Measurements from ENCODE around the gene ABCB11. TPM values are rescaled to one million over a fixed set of nuclear protein-coding genes. Genes with fewer than 3 reads are reported as not detected.
"Not testable (repeated sequence)": the region's sequence is repeated elsewhere in the genome, so short reads cannot be mapped to it uniquely, and the experiment has no call there.

The ABCB11 gene
- polyA plus RNA-seq, 1 donor, result 5.3 TPM

DNA sequence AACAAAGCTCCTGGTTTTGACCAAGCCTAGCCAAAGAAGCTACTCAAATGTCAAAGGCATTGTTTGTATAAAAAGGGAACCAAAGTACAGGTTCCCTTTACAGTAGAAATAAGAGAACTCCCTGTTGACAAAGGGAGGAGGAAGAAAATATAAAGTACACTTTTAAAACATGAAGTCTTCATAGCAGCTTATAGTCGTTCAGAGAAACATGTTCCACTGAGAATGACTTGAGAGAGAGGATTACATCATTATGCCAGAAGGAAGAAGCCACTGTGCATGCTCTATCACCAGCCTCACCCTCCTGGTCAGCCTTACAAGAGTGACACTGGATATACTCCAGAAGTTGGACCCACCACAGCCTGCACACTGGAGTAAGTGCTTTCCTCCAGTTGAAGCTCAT, 35.8 kb upstream of the ABCB11 start:
- no peak for DNase-seq
- H3K4me1 ChIP-seq (ENCODE audit: control insufficient read depth, insufficient read depth, low read length), result peaks cover 4% of the 10 kb centered on the region
- H3K36me3 ChIP-seq (ENCODE audit: control insufficient read depth, insufficient read depth, low read length), result no peaks in the 10 kb centered on the region
- H3K4me3 ChIP-seq (ENCODE audit: low read length), result no peak overlapping the region
- no peak overlapping the region for H3K27ac ChIP-seq (ENCODE audit: low read length)
- no peaks in the 10 kb centered on the region for H3K27me3 ChIP-seq (ENCODE audit: control insufficient read depth, insufficient read depth, low read length)
- no peaks in the 10 kb centered on the region for H3K9me3 ChIP-seq (ENCODE audit: control insufficient read depth, low read depth, low read length)
- WGBS (ENCODE audit: insufficient coverage, low lambda C conversion rate), result no CpG with 5 or more reads among the region's 1 CpG

DNA sequence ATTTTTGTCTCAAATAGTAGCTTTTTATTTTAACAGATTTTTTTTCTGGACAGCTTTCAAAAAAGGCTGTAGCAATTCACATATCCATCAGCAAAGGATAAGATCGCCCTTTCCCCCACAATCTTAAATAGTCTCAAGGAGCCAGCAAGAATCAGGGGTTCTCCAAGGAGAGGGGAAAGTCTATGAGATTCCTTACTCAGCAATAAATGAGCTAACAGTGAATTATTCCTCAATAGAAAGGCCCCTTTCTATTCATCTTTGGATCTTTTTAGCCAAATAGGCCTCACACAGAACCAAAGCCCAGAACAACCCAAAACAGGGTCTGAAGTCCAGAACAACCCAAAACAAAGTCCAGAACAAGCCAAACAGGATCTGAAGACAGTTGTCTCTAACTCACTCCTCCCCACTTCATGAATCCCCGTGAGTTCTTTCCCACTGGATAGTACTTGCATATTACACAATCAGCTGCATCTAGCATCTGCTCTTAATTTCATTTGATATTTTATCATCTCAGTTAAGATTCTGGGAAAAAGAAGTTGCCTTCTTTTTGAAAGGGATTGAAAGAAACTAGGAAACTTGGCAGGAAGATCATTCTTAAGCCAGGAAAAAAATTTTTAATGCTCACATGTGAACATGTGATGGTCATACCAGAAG, 34.9 kb upstream of the ABCB11 start:
- no CpG with 5 or more reads among the region's 2 CpGs for WGBS (ENCODE audit: insufficient coverage, low lambda C conversion rate)
- no peaks in the 10 kb centered on the region for H3K9me3 ChIP-seq (ENCODE audit: control insufficient read depth, low read depth, low read length)
- H3K4me3 ChIP-seq (ENCODE audit: low read length), result no peak overlapping the region
- no peaks in the 10 kb centered on the region for H3K27me3 ChIP-seq (ENCODE audit: control insufficient read depth, insufficient read depth, low read length)
- H3K4me1 ChIP-seq (ENCODE audit: control insufficient read depth, insufficient read depth, low read length), result peaks cover 4% of the 10 kb centered on the region
- no peaks in the 10 kb centered on the region for H3K36me3 ChIP-seq (ENCODE audit: control insufficient read depth, insufficient read depth, low read length)
- no peak for DNase-seq
- H3K27ac ChIP-seq (ENCODE audit: low read length), result no peak overlapping the region

DNA sequence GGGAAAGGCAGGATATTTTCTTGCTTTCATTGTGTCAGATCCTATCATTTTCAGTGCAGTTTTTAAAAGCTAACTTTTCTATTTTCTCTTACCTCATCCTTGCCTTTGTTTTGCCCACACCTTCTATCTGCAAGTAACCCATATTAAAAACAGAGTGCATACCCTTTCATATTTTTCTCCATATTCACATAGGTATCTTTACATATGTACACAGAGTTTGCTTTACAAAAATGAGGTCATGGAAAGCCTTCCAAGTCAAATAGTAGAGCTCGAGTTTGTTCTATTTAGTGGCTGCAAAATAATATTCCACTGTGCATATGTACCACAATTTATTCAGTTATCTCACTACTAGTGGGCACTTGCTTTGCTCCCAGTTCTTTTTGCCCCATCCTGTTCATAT, 34.3 kb upstream of the ABCB11 start:
- WGBS (ENCODE audit: insufficient coverage, low lambda C conversion rate), result no CpG with 5 or more reads among the region's 1 CpG
- Histone ChIP-seq H3K27ac (ENCODE audit: low read length) (no peak overlapping the region), H3K4me1 (ENCODE audit: control insufficient read depth, insufficient read depth, low read length) (peaks cover 4% of the 10 kb centered on the region), H3K9me3 (ENCODE audit: control insufficient read depth, low read depth, low read length) (no peaks in the 10 kb centered on the region), H3K4me3 (ENCODE audit: low read length) (no peak overlapping the region), H3K27me3 (ENCODE audit: control insufficient read depth, insufficient read depth, low read length) (no peaks in the 10 kb centered on the region), H3K36me3 (ENCODE audit: control insufficient read depth, insufficient read depth, low read length) (no peaks in the 10 kb centered on the region)
- no peak for DNase-seq

DNA sequence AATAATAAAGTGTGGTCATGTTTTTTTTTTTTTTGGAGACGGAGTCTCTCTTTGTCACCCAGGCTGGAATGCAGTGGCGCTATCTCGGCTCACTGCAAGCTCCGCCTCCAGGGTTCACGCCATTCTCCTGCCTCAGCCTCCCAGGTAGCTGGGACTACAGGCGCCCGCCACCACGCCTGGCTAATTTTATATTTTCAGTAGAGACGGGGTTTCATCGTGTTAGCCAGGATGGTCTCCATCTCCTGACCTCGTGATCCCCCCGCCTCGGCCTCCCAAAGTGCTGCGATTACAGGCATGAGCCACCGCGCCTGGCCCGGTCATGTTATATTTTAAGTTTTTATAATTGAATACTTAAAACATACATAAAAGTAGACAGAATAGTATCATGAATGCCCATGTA, 33.1 kb upstream of the ABCB11 start:
- H3K4me3 ChIP-seq (ENCODE audit: low read length); H3K4me1 ChIP-seq (ENCODE audit: control insufficient read depth, insufficient read depth, low read length); DNase-seq; H3K27me3 ChIP-seq (ENCODE audit: control insufficient read depth, insufficient read depth, low read length); H3K9me3 ChIP-seq (ENCODE audit: control insufficient read depth, low read depth, low read length); H3K27ac ChIP-seq (ENCODE audit: low read length); H3K36me3 ChIP-seq (ENCODE audit: control insufficient read depth, insufficient read depth, low read length): not testable (repeated sequence)
- WGBS (ENCODE audit: insufficient coverage, low lambda C conversion rate), result no CpG with 5 or more reads among the region's 17 CpGs

DNA sequence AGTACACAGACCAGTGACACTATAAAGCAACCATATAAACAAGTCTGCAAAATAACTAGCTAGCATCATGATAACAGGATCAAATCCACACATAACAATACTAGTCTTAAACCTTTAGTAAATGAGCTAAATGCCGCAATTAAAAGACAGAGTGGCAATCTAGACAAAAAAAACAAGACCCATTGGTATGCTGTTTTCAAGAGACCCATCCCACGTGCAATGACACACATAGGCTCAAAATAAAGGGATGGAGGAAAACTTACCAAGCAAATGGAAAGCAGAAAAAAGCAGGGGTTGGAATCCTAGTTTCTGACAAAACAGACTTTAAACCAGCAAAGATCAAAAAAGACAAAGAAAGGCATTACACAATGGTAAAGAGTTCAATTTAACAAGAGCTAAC, 23.5 kb upstream of the ABCB11 start:
- 63% methylated on average over 1 of the region's 2 CpGs for WGBS (ENCODE audit: insufficient coverage, low lambda C conversion rate)
- H3K9me3 ChIP-seq (ENCODE audit: control insufficient read depth, low read depth, low read length); H3K27ac ChIP-seq (ENCODE audit: low read length); H3K4me3 ChIP-seq (ENCODE audit: low read length); H3K36me3 ChIP-seq (ENCODE audit: control insufficient read depth, insufficient read depth, low read length); H3K27me3 ChIP-seq (ENCODE audit: control insufficient read depth, insufficient read depth, low read length); DNase-seq; H3K4me1 ChIP-seq (ENCODE audit: control insufficient read depth, insufficient read depth, low read length): not testable (repeated sequence)

DNA sequence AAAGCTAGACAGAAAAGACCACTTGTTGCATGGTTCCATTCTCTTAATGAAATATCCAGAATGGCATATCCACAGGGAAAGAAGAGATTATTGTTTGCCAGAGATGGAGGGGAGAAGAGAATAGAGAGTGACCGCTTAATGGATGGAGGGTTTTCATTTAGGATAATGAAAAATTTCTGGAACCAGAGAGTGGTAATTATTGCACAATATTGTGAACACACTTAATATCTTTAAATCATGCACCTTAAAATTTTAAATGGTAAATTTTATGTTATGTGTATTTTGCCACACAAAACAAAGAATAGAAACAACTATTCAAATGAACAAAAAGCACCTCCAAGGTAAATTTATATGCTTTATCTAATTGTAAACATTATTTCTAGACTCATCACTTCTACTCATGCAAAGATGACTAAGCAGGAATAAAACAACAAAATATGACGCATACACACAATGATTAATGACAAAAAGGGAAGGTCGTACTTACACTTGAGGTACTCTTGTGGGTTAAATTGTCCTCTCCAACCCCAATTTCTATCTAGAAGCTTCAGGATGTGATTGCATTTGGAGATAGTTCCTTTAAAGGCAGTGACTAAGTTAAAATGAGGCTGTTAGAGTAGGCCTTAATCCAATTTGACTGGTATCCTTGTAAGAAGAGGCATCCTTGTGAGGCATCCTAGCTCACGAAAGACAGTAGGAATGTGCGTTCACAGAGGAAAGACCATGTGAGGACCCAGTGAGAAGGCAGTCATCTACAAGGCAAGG, 19.5 kb upstream of the ABCB11 start:
- Histone ChIP-seq H3K36me3 (ENCODE audit: control insufficient read depth, insufficient read depth, low read length) (no peaks in the 10 kb centered on the region), H3K4me1 (ENCODE audit: control insufficient read depth, insufficient read depth, low read length) (no peaks in the 10 kb centered on the region), H3K27me3 (ENCODE audit: control insufficient read depth, insufficient read depth, low read length) (no peaks in the 10 kb centered on the region), H3K9me3 (ENCODE audit: control insufficient read depth, low read depth, low read length) (peaks cover 2% of the 10 kb centered on the region), H3K27ac (ENCODE audit: low read length) (no peak overlapping the region), H3K4me3 (ENCODE audit: low read length) (no peak overlapping the region)
- 100% methylated on average over 1 of the region's 5 CpGs for WGBS (ENCODE audit: insufficient coverage, low lambda C conversion rate)
- no peak for DNase-seq

DNA sequence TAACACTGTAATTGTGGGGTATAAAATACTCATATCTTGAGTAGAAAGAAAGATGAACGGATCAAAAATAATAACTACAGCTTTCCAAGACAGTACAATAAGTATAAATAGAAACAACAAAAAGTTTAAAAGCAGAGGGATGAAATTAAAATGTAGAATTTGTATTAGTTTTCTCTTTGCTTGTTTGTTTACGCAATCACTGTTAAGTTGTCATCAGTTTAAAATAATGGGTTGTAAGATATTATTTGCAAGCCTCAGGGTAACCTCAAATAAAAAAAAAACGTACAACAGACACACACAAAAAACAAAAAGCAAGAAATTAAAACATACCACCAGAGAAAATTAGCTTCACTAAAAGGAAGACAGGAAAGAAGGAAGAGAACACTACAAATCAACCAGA, 18.0 kb upstream of the ABCB11 start:
- WGBS (ENCODE audit: insufficient coverage, low lambda C conversion rate), result 100% methylated on average over 2 of the region's 3 CpGs
- Histone ChIP-seq H3K9me3 (ENCODE audit: control insufficient read depth, low read depth, low read length) (no peaks in the 10 kb centered on the region), H3K36me3 (ENCODE audit: control insufficient read depth, insufficient read depth, low read length) (no peaks in the 10 kb centered on the region), H3K27ac (ENCODE audit: low read length) (no peak overlapping the region), H3K4me3 (ENCODE audit: low read length) (no peak overlapping the region), H3K4me1 (ENCODE audit: control insufficient read depth, insufficient read depth, low read length) (no peaks in the 10 kb centered on the region), H3K27me3 (ENCODE audit: control insufficient read depth, insufficient read depth, low read length) (no peaks in the 10 kb centered on the region)
- no peak for DNase-seq

DNA sequence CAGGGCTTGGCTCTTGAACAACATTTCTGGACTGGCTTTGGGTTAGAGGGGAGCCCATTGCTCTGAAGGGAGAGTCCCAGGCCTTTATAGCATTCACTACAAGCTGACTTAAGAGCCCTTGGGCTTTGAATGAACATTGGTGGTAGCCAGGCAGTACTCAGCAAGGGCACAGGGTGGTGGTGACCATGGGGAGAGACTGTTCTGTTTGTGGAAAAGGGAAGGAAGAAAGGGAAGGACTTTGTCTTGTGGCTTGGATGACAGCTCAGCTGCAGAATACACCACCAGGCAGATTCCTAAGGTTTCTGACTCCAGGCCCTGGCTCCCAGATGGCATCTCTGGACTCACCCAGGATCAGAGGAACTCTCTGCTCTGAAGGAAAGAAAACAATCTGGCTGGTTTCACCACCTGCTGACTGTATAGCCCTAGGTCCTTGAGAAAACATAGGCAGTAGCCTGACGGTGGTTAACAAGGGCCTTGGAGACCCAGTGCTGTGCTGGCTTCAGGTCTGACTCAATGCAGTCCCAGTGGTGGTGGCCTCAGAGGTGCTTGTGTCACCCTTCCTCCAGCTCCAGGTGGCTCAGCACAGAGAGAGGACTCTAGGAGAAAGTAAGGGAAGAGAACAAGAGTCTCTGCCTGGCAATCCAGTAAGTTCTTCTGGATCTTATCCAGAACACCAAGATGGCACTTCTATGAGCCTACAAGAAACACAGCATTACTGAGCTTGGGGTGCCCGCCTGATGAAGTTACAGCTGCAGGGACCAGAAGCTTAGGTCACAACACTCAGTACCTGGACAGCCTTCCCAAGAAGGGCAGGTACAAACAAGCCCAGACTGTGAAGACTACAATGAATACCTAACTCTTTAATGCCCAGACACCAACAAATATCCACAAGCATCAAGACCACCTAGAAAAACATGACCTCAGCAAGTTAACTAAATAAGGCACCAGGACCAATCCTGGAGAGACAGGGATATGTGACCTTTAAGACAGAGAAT, 16.4 kb upstream of the ABCB11 start:
- Histone ChIP-seq H3K4me3 (ENCODE audit: low read length) (no peak overlapping the region), H3K4me1 (ENCODE audit: control insufficient read depth, insufficient read depth, low read length) (no peaks in the 10 kb centered on the region), H3K9me3 (ENCODE audit: control insufficient read depth, low read depth, low read length) (no peaks in the 10 kb centered on the region), H3K27me3 (ENCODE audit: control insufficient read depth, insufficient read depth, low read length) (no peaks in the 10 kb centered on the region), H3K27ac (ENCODE audit: low read length) (no peak overlapping the region), H3K36me3 (ENCODE audit: control insufficient read depth, insufficient read depth, low read length) (no peaks in the 10 kb centered on the region)
- WGBS (ENCODE audit: insufficient coverage, low lambda C conversion rate), result no CpG with 5 or more reads among the region's 2 CpGs
- no peak for DNase-seq

DNA sequence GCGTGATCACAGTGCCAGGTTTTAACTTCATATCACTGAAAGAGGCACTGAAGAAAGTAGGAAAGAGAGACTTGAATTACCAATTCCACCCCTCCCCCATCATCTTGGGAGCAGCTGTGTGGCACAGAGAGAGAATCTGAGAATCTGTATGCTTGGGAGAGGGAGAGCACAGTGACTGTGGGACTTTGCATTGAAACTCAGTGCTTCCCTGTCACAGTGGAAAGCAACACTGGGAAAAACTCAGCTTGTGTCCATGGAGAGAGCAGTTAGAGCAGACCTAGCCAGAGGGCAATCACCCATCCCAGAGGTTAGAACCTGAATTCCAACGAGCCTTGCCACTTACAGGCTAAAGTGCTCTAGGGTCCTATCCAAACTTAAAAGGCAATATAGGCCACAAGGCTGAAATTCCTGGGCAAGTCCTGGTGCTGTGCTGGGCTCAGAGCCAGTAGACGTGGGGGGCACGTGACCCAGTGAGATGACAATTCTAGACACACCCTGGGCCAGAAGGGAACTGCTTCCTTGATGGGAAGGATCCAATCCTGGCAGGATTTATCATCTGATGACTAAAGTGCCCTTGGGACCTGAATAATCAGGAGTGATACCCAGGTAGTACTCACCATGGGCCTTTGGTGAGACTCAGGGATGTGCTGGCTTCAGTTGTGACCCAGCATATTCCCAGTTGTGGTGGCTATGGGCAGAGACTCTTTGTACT, 15.5 kb upstream of the ABCB11 start:
- no peaks in the 10 kb centered on the region for H3K36me3 ChIP-seq (ENCODE audit: control insufficient read depth, insufficient read depth, low read length)
- no peaks in the 10 kb centered on the region for H3K4me1 ChIP-seq (ENCODE audit: control insufficient read depth, insufficient read depth, low read length)
- 87% methylated on average over 3 of the region's 4 CpGs for WGBS (ENCODE audit: insufficient coverage, low lambda C conversion rate)
- no peaks in the 10 kb centered on the region for H3K9me3 ChIP-seq (ENCODE audit: control insufficient read depth, low read depth, low read length)
- DNase-seq, result no peak
- no peaks in the 10 kb centered on the region for H3K27me3 ChIP-seq (ENCODE audit: control insufficient read depth, insufficient read depth, low read length)
- no peak overlapping the region for H3K4me3 ChIP-seq (ENCODE audit: low read length)
- H3K27ac ChIP-seq (ENCODE audit: low read length), result no peak overlapping the region

DNA sequence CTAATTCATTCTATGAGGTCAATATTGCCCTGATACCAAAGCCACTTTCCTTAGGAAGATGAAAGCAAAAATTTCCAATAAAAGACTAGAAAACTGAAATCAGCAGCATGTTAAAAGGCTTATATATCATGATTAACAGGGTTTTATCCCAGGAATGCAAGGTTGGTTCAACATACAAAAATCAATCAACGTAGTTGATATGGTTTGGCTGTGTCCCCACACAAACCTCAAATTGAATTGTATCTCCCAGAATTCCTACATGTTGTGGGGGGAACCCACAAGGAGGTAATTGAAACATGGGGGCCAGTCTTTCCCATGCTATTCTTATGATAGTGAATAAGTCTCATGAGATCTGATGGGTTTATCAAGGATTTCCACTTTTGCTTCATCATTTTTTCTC, 11.7 kb upstream of the ABCB11 start:
- Histone ChIP-seq H3K36me3 (ENCODE audit: control insufficient read depth, insufficient read depth, low read length) (no peaks in the 10 kb centered on the region), H3K9me3 (ENCODE audit: control insufficient read depth, low read depth, low read length) (no peaks in the 10 kb centered on the region), H3K4me3 (ENCODE audit: low read length) (no peak overlapping the region), H3K27me3 (ENCODE audit: control insufficient read depth, insufficient read depth, low read length) (no peaks in the 10 kb centered on the region), H3K4me1 (ENCODE audit: control insufficient read depth, insufficient read depth, low read length) (no peaks in the 10 kb centered on the region), H3K27ac (ENCODE audit: low read length) (no peak overlapping the region)
- no peak for DNase-seq
- no CpG with 5 or more reads among the region's 1 CpG for WGBS (ENCODE audit: insufficient coverage, low lambda C conversion rate)
